GM10266 (cell line): ENCODE results near the gene GMDS.
"Not testable (repeated sequence)": the region's sequence is repeated elsewhere in the genome, so short reads cannot be mapped to it uniquely, and the experiment has no call there.

Experiments used
- DNase-seq: peaks from one replicate; pipeline ENCODE4 v3.0.0; 2012; ENCODE audit errors: extremely low spot score
- CTCF ChIP-seq: IDR thresholded peaks from 2 replicates; pipeline ENCODE4 v1.5.1; 2012; ENCODE audit warnings: mild to moderate bottlenecking, low read depth; ENCODE audit not compliant: control insufficient read depth, insufficient read depth; ENCODE audit errors: missing control alignments

The GMDS gene

GRCh38 chr6:1700278-1700967, 545.0 kb downstream of the GMDS start:
- no peak for DNase-seq

DNA sequence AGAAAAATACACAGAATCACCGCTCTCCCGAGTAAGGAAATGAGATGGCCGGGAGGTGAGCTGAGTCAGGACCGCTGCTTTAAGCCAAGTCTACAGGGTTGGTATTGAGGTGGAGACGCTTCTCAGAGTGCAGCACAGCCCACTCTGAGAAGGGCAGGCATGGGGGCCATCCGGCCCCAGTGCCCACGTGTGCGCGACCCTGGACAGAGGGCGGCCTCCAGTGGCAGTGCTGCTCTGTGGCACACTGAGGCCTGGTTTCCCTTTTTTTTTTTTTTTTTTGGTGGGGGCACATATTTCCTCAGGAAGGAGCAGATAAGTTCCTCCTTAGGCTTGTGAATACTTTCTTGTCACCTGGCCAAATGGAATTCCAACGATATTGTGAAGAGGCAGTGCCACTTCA, 546.9 kb downstream of the GMDS start:
- DNase-seq = no peak
- TF ChIP-seq CTCF = no peak

More at GRCh38 chr6:1700278-1700967, 545.0 kb downstream of the GMDS start:
- no peak for TF ChIP-seq CTCF

- no peak for DNase-seq
- no peak for TF ChIP-seq CTCF
Measured at GRCh38 chr6:1697688-1698351, 547.6 kb downstream of the GMDS start.

DNA sequence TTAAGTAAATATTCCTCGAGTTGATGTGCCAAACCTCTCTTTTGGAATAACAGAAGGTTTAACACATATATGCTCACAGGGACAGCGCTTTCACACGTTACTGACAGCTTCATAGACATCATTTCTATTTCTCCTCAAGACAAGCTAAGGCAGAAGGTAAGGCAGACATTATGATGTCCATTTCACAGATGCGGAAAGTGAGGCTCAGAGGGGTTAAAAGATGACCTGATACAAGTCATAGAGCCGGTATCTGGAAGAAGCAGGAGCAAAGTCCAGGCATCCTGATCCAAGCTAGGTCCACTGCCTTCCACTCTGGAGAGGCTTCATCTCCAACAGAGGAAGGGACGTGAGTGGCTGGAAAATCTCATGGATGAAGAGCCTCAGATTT, 548.9 kb downstream of the GMDS start:
- DNase-seq = no peak
- TF ChIP-seq CTCF = no peak

DNA sequence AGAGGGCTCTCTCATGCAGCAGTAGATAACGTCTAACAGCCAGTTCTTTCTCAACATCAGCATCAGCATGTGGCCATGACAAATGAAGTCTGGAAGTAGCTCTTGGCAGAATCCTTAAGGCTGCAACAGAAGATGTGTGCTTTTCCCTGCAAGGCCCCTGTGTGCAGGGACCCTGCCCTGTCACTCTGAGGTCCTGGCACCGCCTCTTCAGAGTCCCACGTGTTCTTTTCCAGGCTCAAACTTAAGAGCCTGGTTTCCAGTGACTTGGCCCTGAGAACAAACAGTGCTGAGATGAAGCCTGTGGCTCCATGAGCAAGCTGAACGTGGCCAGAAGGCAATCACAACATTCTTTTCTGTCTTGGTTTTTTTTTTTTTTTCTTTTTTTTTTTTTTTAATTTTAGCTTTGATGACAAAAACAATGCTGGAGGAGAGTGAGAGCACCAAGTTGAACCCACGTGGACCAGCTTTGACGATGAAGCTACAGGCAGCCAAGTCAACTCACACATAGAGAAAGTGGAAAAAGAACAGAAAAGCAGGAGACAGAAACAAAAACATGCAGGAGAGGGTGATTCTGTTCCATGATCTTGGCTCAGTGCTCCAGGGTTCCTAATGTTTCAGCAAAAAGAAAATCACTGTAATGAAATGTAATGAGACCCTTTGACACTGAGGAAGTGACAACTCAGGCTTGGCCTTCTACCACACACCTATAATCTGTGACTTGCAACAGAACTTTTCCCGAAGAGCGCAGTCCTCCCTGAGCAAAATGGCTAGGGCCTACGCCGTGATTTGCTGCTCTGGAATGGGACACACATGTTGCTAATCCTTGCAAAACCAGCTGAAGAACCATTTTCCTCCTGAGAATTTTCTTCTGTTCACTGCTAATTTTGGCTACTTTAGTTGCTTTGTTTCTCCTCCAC, 549.6 kb downstream of the GMDS start:
- no peak for TF ChIP-seq CTCF

GRCh38 chr6:1691828-1692227, 553.6 kb downstream of the GMDS start:
- not testable (repeated sequence) for DNase-seq

More for the DNA sequence above, 549.6 kb downstream of the GMDS start:
- DNase-seq = no peak

GRCh38 chr6:1690656-1691055, 554.7 kb downstream of the GMDS start:
- DNase-seq = not testable (repeated sequence)

GRCh38 chr6:1689141-1689540, 556.3 kb downstream of the GMDS start:
- no peak for DNase-seq
- TF ChIP-seq CTCF = no peak
